Measurements from ENCODE around the gene RAB34. TPM values are rescaled to one million over a fixed set of nuclear protein-coding genes. Genes with fewer than 3 reads are reported as not detected.

The RAB34 gene
- total RNA-seq, 4 donors from 2014 or later, result 136 to 186 (median 159) TPM

- 90% methylated on average over 11 of the region's 11 CpGs for WGBS, 2 donors
- no peaks in the 10 kb centered on the region for H3K9me3 ChIP-seq
- no peak overlapping the region for H3K27ac ChIP-seq
- TF ChIP-seq CTCF (IDR thresholded peaks at IDR 0.05), result no peak
- TF ChIP-seq POLR2A (IDR thresholded peaks at IDR 0.05), result no peak
- DNase-seq, result no peak
- H3K4me1 ChIP-seq, result peaks cover 14 to 16% of the 10 kb centered on the region in 2 donors
- intact Hi-C loops (cut with DNase I), result loop anchor here (5.0 kb wide), 2 partner anchors 83 to 222 kb away; partner anchors contain the start of genes BLTP2 and PHF12
- no peaks in the 10 kb centered on the region for H3K27me3 ChIP-seq
- H3K36me3 ChIP-seq, result no peaks in the 10 kb centered on the region
- H3K4me3 ChIP-seq (replicated peaks in 1 of 3), result no peak overlapping the region
These were observed 12.3 kb upstream of the RAB34 start for GRCh38 chr17:28729950-28730330.

- TF ChIP-seq POLR2A (IDR thresholded peaks at IDR 0.05) (peak; percentile 84 to 93), CTCF (IDR thresholded peaks at IDR 0.05) (no peak)
- peaks cover 15 to 16% of the 10 kb centered on the region in 2 donors for H3K4me1 ChIP-seq
- H3K9me3 ChIP-seq, result no peaks in the 10 kb centered on the region
- 1% methylated on average over 46 to 53 of the region's 64 CpGs for WGBS, 2 donors
- DNase-seq, result peak; percentile 95 to 97
- no peaks in the 10 kb centered on the region for H3K27me3 ChIP-seq
- intact Hi-C loops (cut with DNase I), result loop anchor here (5.0 kb wide), 2 partner anchors 81 to 224 kb away; partner anchors contain the start of genes BLTP2 and PHF12
- H3K27ac ChIP-seq, result peak within 1 kb of the TSS; percentile 92 to 98 (median 94)
- peak within 1 kb of the TSS; percentile 21 to 87 (median 55) for H3K4me3 ChIP-seq (replicated peaks in 1 of 3)
- peaks cover 12% of the 10 kb centered on the region in 2 donors for H3K36me3 ChIP-seq
These were observed 10.9 kb upstream of the RAB34 start, which contains the start of gene NEK8 for GRCh38 chr17:28728364-28729200. TSS of gene NEK8 (plus strand) at chr17:28728788. CDS start at chr17:28728814, 26 bp downstream.

GRCh38 chr17:28726627-28727491 lies 9.2 kb upstream of the RAB34 start:
- intact Hi-C loops (cut with DNase I), result loop anchor here (5.0 kb wide), 2 partner anchors 80 to 225 kb away; partner anchors contain the start of genes BLTP2 and PHF12
- Histone ChIP-seq H3K27ac (peak overlapping the region; percentile 92 to 98 (median 94)), H3K4me3 (replicated peaks in 1 of 3) (peak overlapping the region in 2 of 3 donors; percentile 34 to 55), H3K9me3 (no peaks in the 10 kb centered on the region), H3K27me3 (no peaks in the 10 kb centered on the region), H3K4me1 (peaks cover 16% of the 10 kb centered on the region in 2 donors), H3K36me3 (peaks cover 26 to 29% of the 10 kb centered on the region in 2 donors)
- peak; percentile 96 for DNase-seq
- WGBS, 2 donors, result 1% methylated on average over 32 to 36 of the region's 57 CpGs
- TF ChIP-seq POLR2A (IDR thresholded peaks at IDR 0.05) (peak in 1 of 2 donors; percentile 20), CTCF (IDR thresholded peaks at IDR 0.05) (peak in 5 of 6 experiments; percentile 99 to 100 (median 100))

GRCh38 chr17:28726226-28726626 lies 8.6 kb upstream of the RAB34 start, which contains the start of gene TLCD1:
TSS of gene TLCD1 (minus strand) at chr17:28726233. CDS start at chr17:28726097, 136 bp downstream.
- peaks cover 28 to 35% of the 10 kb centered on the region in 2 donors for H3K36me3 ChIP-seq
- peak; percentile 77 to 80 for DNase-seq
- peaks cover 20 to 22% of the 10 kb centered on the region in 2 donors for H3K4me1 ChIP-seq
- WGBS, 2 donors, result 2% methylated on average over 11 of the region's 49 CpGs; no CpG with 5 or more reads in 1 of the 2 donors
- H3K4me3 ChIP-seq (replicated peaks in 1 of 3), result peak within 1 kb of the TSS in 2 of 3 donors; percentile 34 to 55
- TF ChIP-seq CTCF (IDR thresholded peaks at IDR 0.05), result no peak
- TF ChIP-seq POLR2A (IDR thresholded peaks at IDR 0.05), result no peak
- intact Hi-C loops (cut with DNase I), result loop anchor here (5.0 kb wide), 2 partner anchors 79 to 226 kb away; partner anchors contain the start of genes BLTP2 and PHF12
- no peaks in the 10 kb centered on the region for H3K27me3 ChIP-seq
- peak within 1 kb of the TSS; percentile 92 to 98 (median 94) for H3K27ac ChIP-seq
- no peaks in the 10 kb centered on the region for H3K9me3 ChIP-seq

Measured in thyroid gland (tissue), 4 donors.